GM12891 (cell line): ENCODE results near the gene PRPS1L1.

Source experiments
- POLR2A ChIP-seq: IDR thresholded peaks from 2 replicates; pipeline ENCODE4 v1.6.1; 2011; ENCODE audit warnings: low read depth, low read length, control low read depth
- POLR2AphosphoS5 ChIP-seq: IDR thresholded peaks from 2 replicates; pipeline ENCODE4 v1.6.1; 2011; ENCODE audit warnings: low read depth, low read length, control low read depth

DNA sequence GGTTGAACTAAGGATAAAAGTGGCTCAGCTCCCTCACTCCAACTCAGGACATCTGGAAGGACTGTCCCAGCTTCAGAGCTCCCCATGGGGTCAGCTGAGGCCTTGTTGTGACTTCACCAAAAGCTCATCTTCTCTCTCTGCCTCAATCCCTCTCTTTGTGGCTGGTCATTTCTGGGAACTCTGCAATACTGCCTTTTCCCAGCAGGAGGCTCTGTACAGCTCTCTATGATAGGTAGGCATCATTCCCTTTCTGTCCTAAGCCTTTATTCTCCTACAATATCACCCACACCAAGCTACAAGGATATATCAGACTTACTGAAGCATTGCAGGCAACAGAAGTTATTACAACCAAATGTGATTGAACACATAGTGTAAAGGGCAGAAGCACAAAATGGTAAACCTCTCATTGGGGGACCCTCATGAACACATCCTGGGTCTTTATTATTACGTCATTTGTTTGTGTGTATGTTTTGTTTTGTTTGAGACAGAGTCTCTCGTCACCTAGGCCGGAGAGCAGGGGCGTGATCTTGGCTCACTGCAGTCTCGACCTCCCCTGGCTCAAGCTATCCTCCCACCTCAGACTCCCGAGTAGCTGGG, 36.7 kb upstream of the PRPS1L1 start:
- no peak for TF ChIP-seq POLR2A
- no peak for TF ChIP-seq POLR2AphosphoS5
